Glomerular visceral epithelial cell (primary cell): ENCODE results near the gene INPP5B.
A peak's percentile ranks its signal among the peaks of the same experiment; 100 is the strongest.

Source experiments
- DNase-seq: peaks from one replicate; pipeline ENCODE4 v3.0.0-alpha.2; 2016; ENCODE audit errors: extremely low spot score

The INPP5B gene

GRCh38 chr1:37872692-37873091, 74.2 kb downstream of the INPP5B start:
- DNase-seq: no peak

GRCh38 chr1:37868466-37868865, 78.4 kb downstream of the INPP5B start:
- DNase-seq: peak; percentile 17

- no peak for DNase-seq
Measured at GRCh38 chr1:37867784-37868183, 79.1 kb downstream of the INPP5B start.

GRCh38 chr1:37866491-37866890, 80.4 kb downstream of the INPP5B start:
- DNase-seq: no peak

- DNase-seq: no peak
Measured at GRCh38 chr1:37865348-37866120, 81.3 kb downstream of the INPP5B start.

- no peak for DNase-seq
Measured at GRCh38 chr1:37862330-37862729, 84.5 kb downstream of the INPP5B start.

- DNase-seq: no peak
Measured at GRCh38 chr1:37861151-37861550, 85.7 kb downstream of the INPP5B start.

- DNase-seq: no peak
Measured at GRCh38 chr1:37860346-37860666, 86.5 kb downstream of the INPP5B start.

- DNase-seq: peak; percentile 97
Measured at GRCh38 chr1:37859507-37860345, 87.1 kb downstream of the INPP5B start, which contains the start of gene MTF1. MTF1 (minus strand) TSS chr1:37859592; CDS start chr1:37857658, 1,934 bp downstream.

GRCh38 chr1:37858931-37859506, 87.8 kb downstream of the INPP5B start:
- DNase-seq: peak; percentile 25

GRCh38 chr1:37854406-37854805, 92.4 kb downstream of the INPP5B start:
- DNase-seq: no peak

- DNase-seq: no peak
Measured at GRCh38 chr1:37853157-37853556, 93.7 kb downstream of the INPP5B start.

- no peak for DNase-seq
Measured at GRCh38 chr1:37851782-37852210, 95.1 kb downstream of the INPP5B start.

GRCh38 chr1:37851262-37851661, 95.6 kb downstream of the INPP5B start:
- no peak for DNase-seq

GRCh38 chr1:37850352-37850955, 96.4 kb downstream of the INPP5B start:
- DNase-seq: no peak

- DNase-seq: no peak
Measured at GRCh38 chr1:37849480-37849879, 97.4 kb downstream of the INPP5B start.

GRCh38 chr1:37846647-37847339, 100.1 kb downstream of the INPP5B start:
- DNase-seq: no peak

- DNase-seq: no peak
Measured at GRCh38 chr1:37845786-37846185, 101.1 kb downstream of the INPP5B start.

- no peak for DNase-seq
Measured at GRCh38 chr1:37845049-37845646, 101.7 kb downstream of the INPP5B start.

- no peak for DNase-seq
Measured at GRCh38 chr1:37844536-37844935, 102.3 kb downstream of the INPP5B start.

- DNase-seq: no peak
Measured at GRCh38 chr1:37841652-37842051, 105.2 kb downstream of the INPP5B start.
